Panc1 (cell line): ENCODE results near the gene MRPS11. TPM values are rescaled to one million over a fixed set of nuclear protein-coding genes. Genes with fewer than 3 reads are reported as not detected.

Source experiments
- ATAC-seq: fragments of 200-7000 bp; cut with Tn5 transposase; 2 replicates; pipeline ENCODE4 v1.9.1; 2020; ENCODE audit warnings: mild to moderate bottlenecking, moderate library complexity
- BruUV-seq: library from RNA; stranded (reverse); fragments of 400-500 nt; replicated peaks from 2 replicates; lab custom pipeline; 2021; lab: Mats Ljungman, UMichigan
- CTCF ChIA-PET: fragments of 300-600 bp; sonication (Branson Sonifier 250); formaldehyde crosslinking; loops from one replicate; lab custom pipeline; 2022; ENCODE audit warnings: antibody characterized with exemption; lab: Charles Lee
- POLR2A ChIA-PET: fragments of 300-600 bp; sonication (Branson Sonifier 250); formaldehyde crosslinking; loops from one replicate; lab custom pipeline; 2022; ENCODE audit warnings: antibody characterized with exemption; lab: Charles Lee
- DNase-seq: peaks from one replicate; pipeline ENCODE4 v3.0.0-alpha.2; 2010; ENCODE audit warnings: low read depth, low spot score
- H3K27ac ChIP-seq: 2 replicates; pipeline ENCODE4 v1.5.1; 2011; ENCODE audit warnings: mild to moderate bottlenecking, low read length, inconsistent platforms
- H3K27me3 ChIP-seq: fragments of 200-500 bp; sonication (Bioruptor generic); 2 replicates; pipeline ENCODE4 v1.6.0; 2014; ENCODE audit warnings: low read length, inconsistent platforms; ENCODE audit not compliant: control insufficient read depth, insufficient read depth
- H3K36me3 ChIP-seq: fragments of 200-500 bp; sonication (Bioruptor generic); 2 replicates; pipeline ENCODE4 v1.5.1; 2014; ENCODE audit warnings: inconsistent platforms, mild to moderate bottlenecking, low read length, moderate library complexity; ENCODE audit not compliant: control insufficient read depth, insufficient read depth
- H3K4me1 ChIP-seq: 2 replicates; pipeline ENCODE4 v1.5.1; 2011; ENCODE audit warnings: inconsistent platforms, mild to moderate bottlenecking, low read length, moderate library complexity; ENCODE audit not compliant: control insufficient read depth, insufficient read depth
- H3K4me3 ChIP-seq, 2 experiments: 2 replicates each; pipeline ENCODE4 v1.5.1; 2011 to 2012; ENCODE audit warnings: low read depth in 2 of 2, low read length in 2 of 2, mild to moderate bottlenecking in 2 of 2, inconsistent platforms in 1 of 2, moderate library complexity in 1 of 2
- H3K9me3 ChIP-seq: fragments of 200-500 bp; sonication (Bioruptor generic); 2 replicates; pipeline ENCODE4 v1.5.1; 2014; ENCODE audit warnings: low read depth, mild to moderate bottlenecking, inconsistent platforms, low read length, moderate library complexity; ENCODE audit not compliant: control insufficient read depth, insufficient read depth
- POLR2AphosphoS5 ChIP-seq: IDR thresholded peaks from 2 replicates; pipeline ENCODE4 v1.6.1; 2012; ENCODE audit warnings: mild to moderate bottlenecking, low read depth, low read length, moderate library complexity
- SIN3A ChIP-seq: IDR thresholded peaks from 2 replicates; pipeline ENCODE4 v1.6.1; 2012; ENCODE audit warnings: low read depth, mild to moderate bottlenecking, low read length, moderate library complexity, borderline replicate concordance; ENCODE audit not compliant: insufficient read depth
- TCF7L2 ChIP-seq: IDR thresholded peaks from 2 replicates; pipeline ENCODE4 v1.6.1; 2011; ENCODE audit warnings: mild to moderate bottlenecking, low read depth, low read length, inconsistent platforms
- in situ Hi-C: cut with HindIII; loops from 2 replicates; pipeline ENCODE4 v1.10.0; 2016; ENCODE audit warnings: low sequenced_read_pairs, low pct_unique_long_range_greater_than_20kb
- intact Hi-C: fragments of 100-400 bp; cut with micrococcal nuclease; formaldehyde crosslinking; loops from one replicate; pipeline ENCODE4 v1.10.0; 2022; ENCODE audit not compliant: unreplicated experiment
- total RNA-seq: library from RNA; stranded (reverse); gene quantifications from one replicate; pipeline ENCODE4 v1.2.1, GENCODE V29; 2021; ENCODE audit not compliant: unreplicated experiment
- TF ChIP-seq, protein P1 (sequence below), 2 experiments: IDR thresholded peaks; 2 replicates each; pipeline ENCODE4 v1.6.1; 2011 to 2012; ENCODE audit warnings: low read depth in 2 of 2, control low read depth in 1 of 2, low read length in 1 of 2, mild to moderate bottlenecking in 1 of 2, moderate library complexity in 1 of 2; ENCODE audit not compliant: insufficient read depth in 1 of 2
- TF ChIP-seq, protein P2 (sequence below): fragments of 450-650 bp; IDR thresholded peaks from 2 replicates; pipeline ENCODE4 v1.5.1; 2017; ENCODE audit warnings: mild to moderate bottlenecking

MRPS11 gene
- total RNA-seq, 1 experiment from 2014 or later, result 76.9 TPM

DNA sequence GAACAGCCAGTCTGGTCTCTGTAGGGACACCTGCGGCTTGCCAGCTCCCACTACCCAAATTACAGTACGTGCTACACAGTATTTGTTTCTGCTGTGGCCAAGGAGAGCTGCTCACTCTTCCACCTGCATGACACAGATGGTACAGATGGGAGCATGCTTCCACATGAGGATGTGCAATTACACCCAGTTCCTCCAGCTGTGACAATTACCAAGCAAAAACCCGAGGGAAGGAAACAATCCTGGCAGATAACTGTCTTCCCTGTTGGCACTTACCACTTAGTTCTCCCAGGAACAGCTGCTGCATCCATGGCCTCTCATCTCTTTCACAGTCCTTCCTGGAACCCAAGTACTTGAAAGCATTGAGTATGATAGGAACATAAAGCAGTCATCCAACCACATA lies 44.6 kb downstream of the MRPS11 start:
- DNase-seq, result no peak
- BruUV-seq, result no TSS peak
- Histone ChIP-seq H3K4me1 (no peaks in the 10 kb centered on the region), H3K4me3 (no peak overlapping the region), H3K27me3 (no peaks in the 10 kb centered on the region), H3K27ac (no peak overlapping the region), H3K9me3 (no peaks in the 10 kb centered on the region), H3K36me3 (no peaks in the 10 kb centered on the region)
- TF ChIP-seq SIN3A (no peak), TCF7L2 (no peak)
- TF ChIP-seq, protein P1, sequence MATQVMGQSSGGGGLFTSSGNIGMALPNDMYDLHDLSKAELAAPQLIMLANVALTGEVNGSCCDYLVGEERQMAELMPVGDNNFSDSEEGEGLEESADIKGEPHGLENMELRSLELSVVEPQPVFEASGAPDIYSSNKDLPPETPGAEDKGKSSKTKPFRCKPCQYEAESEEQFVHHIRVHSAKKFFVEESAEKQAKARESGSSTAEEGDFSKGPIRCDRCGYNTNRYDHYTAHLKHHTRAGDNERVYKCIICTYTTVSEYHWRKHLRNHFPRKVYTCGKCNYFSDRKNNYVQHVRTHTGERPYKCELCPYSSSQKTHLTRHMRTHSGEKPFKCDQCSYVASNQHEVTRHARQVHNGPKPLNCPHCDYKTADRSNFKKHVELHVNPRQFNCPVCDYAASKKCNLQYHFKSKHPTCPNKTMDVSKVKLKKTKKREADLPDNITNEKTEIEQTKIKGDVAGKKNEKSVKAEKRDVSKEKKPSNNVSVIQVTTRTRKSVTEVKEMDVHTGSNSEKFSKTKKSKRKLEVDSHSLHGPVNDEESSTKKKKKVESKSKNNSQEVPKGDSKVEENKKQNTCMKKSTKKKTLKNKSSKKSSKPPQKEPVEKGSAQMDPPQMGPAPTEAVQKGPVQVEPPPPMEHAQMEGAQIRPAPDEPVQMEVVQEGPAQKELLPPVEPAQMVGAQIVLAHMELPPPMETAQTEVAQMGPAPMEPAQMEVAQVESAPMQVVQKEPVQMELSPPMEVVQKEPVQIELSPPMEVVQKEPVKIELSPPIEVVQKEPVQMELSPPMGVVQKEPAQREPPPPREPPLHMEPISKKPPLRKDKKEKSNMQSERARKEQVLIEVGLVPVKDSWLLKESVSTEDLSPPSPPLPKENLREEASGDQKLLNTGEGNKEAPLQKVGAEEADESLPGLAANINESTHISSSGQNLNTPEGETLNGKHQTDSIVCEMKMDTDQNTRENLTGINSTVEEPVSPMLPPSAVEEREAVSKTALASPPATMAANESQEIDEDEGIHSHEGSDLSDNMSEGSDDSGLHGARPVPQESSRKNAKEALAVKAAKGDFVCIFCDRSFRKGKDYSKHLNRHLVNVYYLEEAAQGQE (IDR thresholded peaks at IDR 0.05; ENCODE audit: insufficient read depth in 1 of 2, low read depth in 2 of 2, low read length in 1 of 2), result no peak
- intact Hi-C loops, result no loop called here
- ChIA-PET POLR2A (no interaction called here), CTCF (no interaction called here)
- in situ Hi-C loops, result no loop called here
- ATAC-seq, result no peak

DNA sequence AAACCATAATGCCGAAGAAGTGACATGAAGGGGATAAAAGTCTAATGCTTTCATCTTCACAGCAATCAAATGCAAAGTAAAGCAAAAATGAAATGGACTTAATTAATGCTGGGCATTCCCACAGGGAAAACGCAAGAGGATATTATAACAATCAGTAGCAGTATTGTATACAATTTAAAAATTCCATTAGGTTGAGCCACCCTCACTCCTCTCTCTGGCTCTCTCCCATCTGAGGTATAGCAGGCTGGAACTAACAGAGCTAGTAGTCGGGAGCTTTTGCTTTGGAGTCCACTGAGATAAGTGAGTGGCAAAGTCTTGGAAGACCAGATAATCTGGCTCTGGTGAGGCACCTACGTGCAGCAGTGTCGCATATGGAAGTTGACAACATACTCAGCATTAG lies 45.1 kb downstream of the MRPS11 start:
- Histone ChIP-seq H3K4me3 (no peak overlapping the region), H3K4me1 (no peaks in the 10 kb centered on the region), H3K27me3 (no peaks in the 10 kb centered on the region), H3K36me3 (no peaks in the 10 kb centered on the region), H3K9me3 (no peaks in the 10 kb centered on the region), H3K27ac (no peak overlapping the region)
- no TSS peak for BruUV-seq
- intact Hi-C loops (no loop called here), in situ Hi-C loops (no loop called here)
- ATAC-seq (no peak), DNase-seq (no peak)
- no peak for TF ChIP-seq POLR2AphosphoS5
- TF ChIP-seq, protein P2, sequence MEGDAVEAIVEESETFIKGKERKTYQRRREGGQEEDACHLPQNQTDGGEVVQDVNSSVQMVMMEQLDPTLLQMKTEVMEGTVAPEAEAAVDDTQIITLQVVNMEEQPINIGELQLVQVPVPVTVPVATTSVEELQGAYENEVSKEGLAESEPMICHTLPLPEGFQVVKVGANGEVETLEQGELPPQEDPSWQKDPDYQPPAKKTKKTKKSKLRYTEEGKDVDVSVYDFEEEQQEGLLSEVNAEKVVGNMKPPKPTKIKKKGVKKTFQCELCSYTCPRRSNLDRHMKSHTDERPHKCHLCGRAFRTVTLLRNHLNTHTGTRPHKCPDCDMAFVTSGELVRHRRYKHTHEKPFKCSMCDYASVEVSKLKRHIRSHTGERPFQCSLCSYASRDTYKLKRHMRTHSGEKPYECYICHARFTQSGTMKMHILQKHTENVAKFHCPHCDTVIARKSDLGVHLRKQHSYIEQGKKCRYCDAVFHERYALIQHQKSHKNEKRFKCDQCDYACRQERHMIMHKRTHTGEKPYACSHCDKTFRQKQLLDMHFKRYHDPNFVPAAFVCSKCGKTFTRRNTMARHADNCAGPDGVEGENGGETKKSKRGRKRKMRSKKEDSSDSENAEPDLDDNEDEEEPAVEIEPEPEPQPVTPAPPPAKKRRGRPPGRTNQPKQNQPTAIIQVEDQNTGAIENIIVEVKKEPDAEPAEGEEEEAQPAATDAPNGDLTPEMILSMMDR, result no peak
- TF ChIP-seq SIN3A, result no peak
- no peak for TF ChIP-seq TCF7L2
- TF ChIP-seq, protein P1 (IDR thresholded peaks at IDR 0.05; ENCODE audit: insufficient read depth in 1 of 2, low read depth in 2 of 2, low read length in 1 of 2), result no peak
- ChIA-PET POLR2A (no interaction called here), CTCF (no interaction called here)
